ENCODE results near the gene ZBED1. TPM values are rescaled to one million over a fixed set of nuclear protein-coding genes. Genes with fewer than 3 reads are reported as not detected.

Gene ZBED1
- total RNA-seq, result 10 to 100 TPM; 21.7 to 44.6 (median 36.9) TPM
- long read RNA-seq, full-length matches to known transcripts, result 2 of 3 reads
- long read RNA-seq, partial matches to known transcripts, result 0 of 3 reads
- long read RNA-seq, other reads (novel, unspliced or antisense), result 1 of 3 reads

DNA sequence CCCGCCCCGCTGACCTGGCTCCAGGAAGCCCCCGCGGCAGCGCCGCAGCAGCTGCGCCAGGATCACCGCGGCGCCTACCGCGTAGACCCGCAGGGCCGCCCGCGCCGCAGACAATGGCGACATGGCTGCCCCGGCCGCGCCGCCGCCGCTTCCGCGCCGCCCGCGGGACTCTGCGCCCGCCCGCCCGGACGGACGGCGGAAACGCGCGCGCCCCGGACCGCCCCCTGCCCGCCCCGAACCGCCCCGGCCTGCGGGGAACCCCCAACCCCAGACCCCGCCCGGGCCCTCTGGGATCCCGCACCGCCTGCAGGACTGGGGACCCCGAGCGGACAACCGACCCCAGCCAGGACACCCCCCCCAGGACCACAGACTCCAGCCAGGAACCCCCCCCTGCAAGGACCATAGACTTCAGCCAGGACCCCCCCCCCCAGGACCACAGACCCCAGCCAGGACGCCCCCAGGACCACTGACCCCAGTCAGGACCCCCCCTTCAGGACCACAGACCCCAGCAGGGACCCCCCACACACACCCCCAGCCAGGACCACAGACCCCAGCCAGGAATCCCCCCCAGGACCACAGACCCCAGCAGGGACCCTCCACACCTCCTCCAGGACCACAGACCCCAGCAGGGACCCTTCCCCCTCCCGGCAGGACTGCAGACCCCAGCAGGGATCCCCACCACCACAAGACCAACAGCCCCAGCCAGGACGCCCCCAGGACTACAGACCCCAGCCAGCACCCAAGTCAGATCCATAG is at the start of gene ZBED1, which contains the start of gene DHRSX:
ZBED1 (minus strand) TSS at position 174 of the 756 bp plus-strand sequence. CDS start 10,257 bp downstream, outside the sequence.
DHRSX (minus strand) TSS at position 174 of the 756 bp plus-strand sequence; CDS start at position 123, 51 bp downstream.
- no CpG with 5 or more reads among the region's 57 CpGs for WGBS (ENCODE audit: insufficient coverage, low coverage, low lambda C conversion rate, missing lambda C conversion rate)
- no peaks in the 10 kb centered on the region for H3K9me3 ChIP-seq
- peak within 1 kb of the TSS; percentile 76 to 90 (median 84) for H3K4me3 ChIP-seq
- ATAC-seq (peak; percentile 39 to 59 (median 50)), DNase-seq (peak; percentile 66 to 71 (median 68))
- intact Hi-C loops (cut with DNase I), result no loop called here
- H3K27me3 ChIP-seq, result no peaks in the 10 kb centered on the region
- no peaks in the 10 kb centered on the region for H3K36me3 ChIP-seq
- TF ChIP-seq, protein P1, sequence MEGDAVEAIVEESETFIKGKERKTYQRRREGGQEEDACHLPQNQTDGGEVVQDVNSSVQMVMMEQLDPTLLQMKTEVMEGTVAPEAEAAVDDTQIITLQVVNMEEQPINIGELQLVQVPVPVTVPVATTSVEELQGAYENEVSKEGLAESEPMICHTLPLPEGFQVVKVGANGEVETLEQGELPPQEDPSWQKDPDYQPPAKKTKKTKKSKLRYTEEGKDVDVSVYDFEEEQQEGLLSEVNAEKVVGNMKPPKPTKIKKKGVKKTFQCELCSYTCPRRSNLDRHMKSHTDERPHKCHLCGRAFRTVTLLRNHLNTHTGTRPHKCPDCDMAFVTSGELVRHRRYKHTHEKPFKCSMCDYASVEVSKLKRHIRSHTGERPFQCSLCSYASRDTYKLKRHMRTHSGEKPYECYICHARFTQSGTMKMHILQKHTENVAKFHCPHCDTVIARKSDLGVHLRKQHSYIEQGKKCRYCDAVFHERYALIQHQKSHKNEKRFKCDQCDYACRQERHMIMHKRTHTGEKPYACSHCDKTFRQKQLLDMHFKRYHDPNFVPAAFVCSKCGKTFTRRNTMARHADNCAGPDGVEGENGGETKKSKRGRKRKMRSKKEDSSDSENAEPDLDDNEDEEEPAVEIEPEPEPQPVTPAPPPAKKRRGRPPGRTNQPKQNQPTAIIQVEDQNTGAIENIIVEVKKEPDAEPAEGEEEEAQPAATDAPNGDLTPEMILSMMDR (IDR thresholded peaks at IDR 0.05), result no peak
- peak; percentile 29 for TF ChIP-seq POLR2A (IDR thresholded peaks at IDR 0.05)
- peak within 1 kb of the TSS; percentile 95 to 97 (median 96) for H3K27ac ChIP-seq
- H3K4me1 ChIP-seq, result peaks cover 0 to 33% (median 2%) of the 10 kb centered on the region in 4 donors

DNA sequence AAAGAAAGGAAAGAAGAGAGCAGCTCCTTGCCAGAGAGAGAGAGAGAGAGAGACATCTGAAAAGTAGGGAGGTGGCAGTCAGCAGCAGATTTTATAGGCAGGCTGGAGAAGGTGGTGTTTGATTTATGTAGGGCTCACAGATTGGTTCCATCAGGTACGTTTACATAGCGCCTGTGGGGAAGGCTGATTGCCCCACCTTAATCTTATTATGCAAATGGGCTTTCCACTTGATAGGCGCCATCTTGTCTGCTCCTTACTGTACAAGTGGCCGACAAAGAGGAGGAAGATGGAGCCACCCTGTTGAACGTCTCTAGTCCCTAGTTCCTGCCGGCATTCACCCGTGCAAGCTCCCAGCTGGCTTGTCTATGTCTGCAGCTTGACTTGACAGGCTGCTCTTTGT is 49.1 kb upstream of the ZBED1 start:
- Histone ChIP-seq H3K4me1 (no peaks in the 10 kb centered on the region), H3K36me3 (no peaks in the 10 kb centered on the region), H3K27ac (no peak overlapping the region), H3K4me3 (no peak overlapping the region), H3K9me3 (no peaks in the 10 kb centered on the region), H3K27me3 (no peaks in the 10 kb centered on the region)
- 43% methylated on average over 6 of the region's 7 CpGs for WGBS (ENCODE audit: insufficient coverage, low coverage, low lambda C conversion rate, missing lambda C conversion rate)
- TF ChIP-seq, protein P1 (IDR thresholded peaks at IDR 0.05), result no peak
- no peak for TF ChIP-seq POLR2A (IDR thresholded peaks at IDR 0.05)
- ATAC-seq (no peak), DNase-seq (no peak)
- intact Hi-C loops (cut with DNase I), result no loop called here

DNA sequence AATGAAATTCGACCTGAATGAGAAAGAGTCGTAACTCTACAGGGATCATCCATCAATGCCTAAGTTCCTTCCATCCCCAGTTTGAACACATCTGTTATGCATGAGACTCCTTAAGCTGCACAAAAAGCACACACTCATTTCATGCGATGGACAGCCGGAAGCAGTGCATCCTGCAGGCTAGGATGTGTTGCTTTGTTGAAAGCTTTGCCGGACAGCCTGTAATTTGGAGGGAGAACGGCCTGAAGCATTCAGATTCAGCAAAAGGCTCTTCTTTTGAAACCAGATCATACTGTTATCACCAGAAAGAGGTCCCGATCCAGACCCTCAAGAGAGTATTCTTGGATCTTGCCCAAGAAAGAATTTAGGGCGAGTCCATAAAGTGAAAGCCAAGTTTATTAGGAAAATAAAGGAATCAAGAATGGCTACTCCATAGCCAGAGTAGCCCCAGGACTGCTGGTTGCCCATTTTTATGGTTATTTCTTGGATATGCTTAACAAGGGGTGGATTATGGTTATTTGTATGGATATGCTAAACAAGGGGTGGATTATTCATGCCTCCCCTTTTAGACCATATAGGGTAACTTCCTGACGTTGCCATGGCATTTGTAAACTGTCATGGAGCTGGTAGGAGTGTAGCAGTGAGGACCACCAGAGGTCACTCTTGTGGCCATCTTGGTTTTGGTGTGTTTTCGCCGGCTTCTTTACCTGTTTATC is 48.1 kb upstream of the ZBED1 start:
- no peak overlapping the region for H3K27ac ChIP-seq
- DNase-seq, result no peak

DNA sequence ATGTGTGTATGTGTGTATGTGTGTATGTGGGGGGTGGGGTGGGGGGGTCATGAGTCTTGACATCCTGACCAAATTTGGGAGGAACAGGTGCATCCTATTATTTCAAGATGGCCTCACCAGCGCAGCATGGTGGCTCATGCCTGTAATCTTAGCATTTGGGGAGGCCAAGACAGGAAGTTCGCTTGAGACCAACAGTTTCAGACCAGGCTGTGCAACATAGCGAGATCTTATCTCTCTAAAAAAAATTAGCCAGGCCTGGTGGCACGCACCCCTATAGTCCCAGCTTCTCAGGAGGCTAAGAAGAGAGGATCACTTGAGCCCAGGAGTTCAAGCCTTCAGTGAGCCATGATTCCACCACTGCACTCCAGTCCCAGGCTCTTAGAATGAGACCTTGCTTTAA is 47.0 kb upstream of the ZBED1 start:
- TF ChIP-seq, protein P1 (IDR thresholded peaks at IDR 0.05), result no peak
- no peak for TF ChIP-seq POLR2A (IDR thresholded peaks at IDR 0.05)
- WGBS (ENCODE audit: insufficient coverage, low coverage, low lambda C conversion rate, missing lambda C conversion rate), result 83% methylated on average over 2 of the region's 4 CpGs
- Histone ChIP-seq H3K4me3 (no peak overlapping the region), H3K27ac (no peak overlapping the region), H3K9me3 (no peaks in the 10 kb centered on the region), H3K4me1 (no peaks in the 10 kb centered on the region), H3K36me3 (no peaks in the 10 kb centered on the region), H3K27me3 (no peaks in the 10 kb centered on the region)
- DNase-seq, result no peak
- no peak for ATAC-seq
- intact Hi-C loops (cut with DNase I), result no loop called here

More for the DNA sequence above, 48.1 kb upstream of the ZBED1 start:
- intact Hi-C loops (cut with DNase I), result no loop called here
- no peak overlapping the region for H3K4me3 ChIP-seq
- no peak for ATAC-seq
- H3K36me3 ChIP-seq, result no peaks in the 10 kb centered on the region
- H3K9me3 ChIP-seq, result no peaks in the 10 kb centered on the region
- H3K4me1 ChIP-seq, result no peaks in the 10 kb centered on the region
- no peaks in the 10 kb centered on the region for H3K27me3 ChIP-seq
- TF ChIP-seq POLR2A (IDR thresholded peaks at IDR 0.05), result no peak
- TF ChIP-seq, protein P1 (IDR thresholded peaks at IDR 0.05), result no peak
- WGBS (ENCODE audit: insufficient coverage, low coverage, low lambda C conversion rate, missing lambda C conversion rate), result 38% methylated on average over 9 of the region's 11 CpGs

All from right lobe of liver (tissue), 6 donors.